HTR-8/SVneo (cell line): ENCODE measurements around the gene JAKMIP3.
"Not testable (repeated sequence)": the region's sequence is repeated elsewhere in the genome, so short reads cannot be mapped to it uniquely, and the experiment has no call there.

Experiments used
- DNase-seq: peaks from one replicate; pipeline ENCODE4 v3.0.0; 2011; ENCODE audit warnings: low spot score, mixed read lengths; ENCODE audit not compliant: insufficient read length
- FAIRE-seq: peaks from 2 replicates; lab custom pipeline; 2011; peaks lifted over from hg19 to GRCh38; lab: Jason Lieb, UNC

JAKMIP3 gene

DNA sequence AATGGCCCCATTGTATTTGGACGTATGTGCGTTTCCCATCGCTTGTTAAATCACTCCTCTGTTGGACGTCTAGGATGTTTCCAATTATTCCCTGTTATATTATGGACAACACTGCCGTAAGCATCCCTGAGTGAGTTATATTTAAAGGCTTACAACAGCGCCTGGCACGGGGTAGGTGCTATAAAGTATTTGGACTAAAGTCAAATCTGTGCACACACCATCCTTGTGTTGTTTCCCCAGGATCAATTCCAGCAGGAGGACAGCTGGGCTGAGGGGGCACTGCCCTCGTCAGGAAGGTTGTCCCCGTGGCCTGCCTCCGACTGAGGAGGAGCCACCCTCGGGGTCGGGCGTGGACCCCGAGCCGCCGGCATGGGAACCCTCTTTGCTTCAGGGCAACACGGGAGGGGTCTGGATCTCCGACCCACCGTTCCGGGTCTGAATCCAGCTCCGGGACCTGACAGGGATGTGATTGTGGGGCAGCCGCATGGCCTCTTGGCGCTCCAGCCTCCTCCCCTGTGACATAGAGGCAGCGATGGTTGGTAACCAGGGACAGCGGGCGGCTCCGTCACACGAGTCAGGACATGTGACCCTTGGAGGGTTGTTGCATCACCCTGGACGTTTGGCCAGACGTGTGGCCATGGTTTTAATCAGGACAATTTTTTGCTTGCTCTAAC is 1.5 kb upstream of the JAKMIP3 start:
- no peak for DNase-seq
- FAIRE-seq = no peak

DNA sequence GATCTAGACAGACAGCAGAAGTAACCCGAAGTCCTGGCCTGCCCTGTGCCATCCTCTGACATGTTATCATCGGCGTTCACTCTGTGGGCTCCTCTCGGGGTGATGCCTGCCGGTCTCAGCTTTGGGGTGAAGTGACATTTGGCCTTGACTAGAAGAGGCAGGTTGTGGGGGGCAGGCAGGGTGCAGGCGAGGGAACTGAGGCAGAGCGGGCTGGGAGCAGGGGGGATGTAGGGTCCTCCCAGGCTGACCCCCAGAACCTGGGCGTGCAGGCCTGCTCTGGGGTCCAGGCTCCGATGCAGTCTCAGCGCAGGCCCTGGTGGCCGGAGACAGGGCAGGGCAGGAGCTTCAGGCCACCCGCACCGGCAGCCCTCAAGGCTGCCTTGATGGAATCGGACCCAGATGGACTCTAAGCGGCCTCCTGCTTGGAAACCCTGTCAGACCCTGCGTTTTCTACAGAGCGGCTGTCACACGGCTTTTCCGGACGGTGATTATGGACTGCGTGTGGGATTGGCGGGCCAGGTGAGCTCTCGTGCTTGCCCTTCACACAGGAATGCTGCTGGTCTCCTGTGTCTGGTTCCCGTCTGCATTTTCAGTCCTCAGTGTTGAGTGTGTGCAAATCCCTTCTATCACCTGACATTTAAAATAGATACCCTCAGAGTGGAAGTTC is 842 bp upstream of the JAKMIP3 start:
- DNase-seq = no peak
- FAIRE-seq = no peak

DNA sequence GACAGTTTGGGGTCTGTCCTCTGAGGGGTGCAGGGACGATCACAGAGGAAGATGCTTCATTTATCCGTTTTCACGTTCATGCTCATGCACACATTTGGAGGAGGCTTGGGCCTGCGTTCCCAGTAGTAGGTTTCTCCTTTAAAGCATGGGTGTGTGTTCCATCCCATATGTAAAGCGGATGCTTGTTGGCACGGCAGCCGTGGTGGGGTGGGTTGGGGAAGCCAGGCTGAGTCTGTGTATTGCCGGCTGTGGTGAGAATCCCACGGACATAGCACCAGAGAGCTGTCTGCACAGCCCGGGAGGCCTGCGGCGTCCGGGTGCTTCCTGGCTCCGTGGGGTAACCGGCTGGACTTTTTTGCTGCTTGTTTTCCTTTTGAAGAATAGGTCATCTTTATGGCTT is 440 bp downstream of the JAKMIP3 start:
- no peak for DNase-seq
- FAIRE-seq = no peak

DNA sequence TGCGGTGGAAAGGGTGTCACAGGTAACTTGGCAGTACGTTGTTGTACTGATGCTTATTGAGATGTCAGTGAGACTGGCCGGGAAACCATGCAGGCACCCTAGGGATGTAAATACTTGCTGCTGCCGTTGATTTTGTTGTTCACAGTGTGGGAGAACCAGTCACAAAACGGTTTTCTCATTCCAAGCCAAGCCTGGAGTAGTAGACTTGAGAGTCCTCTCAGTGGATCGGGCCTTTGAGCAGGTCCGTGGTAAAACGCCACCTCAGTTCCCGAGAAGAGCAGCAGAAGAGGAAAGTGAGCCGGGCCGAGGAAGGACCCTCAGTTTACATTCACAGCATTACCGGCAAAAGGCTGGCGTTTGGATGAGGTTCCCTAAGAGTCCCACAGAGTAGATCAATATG is 1.1 kb downstream of the JAKMIP3 start:
- no peak for DNase-seq

DNA sequence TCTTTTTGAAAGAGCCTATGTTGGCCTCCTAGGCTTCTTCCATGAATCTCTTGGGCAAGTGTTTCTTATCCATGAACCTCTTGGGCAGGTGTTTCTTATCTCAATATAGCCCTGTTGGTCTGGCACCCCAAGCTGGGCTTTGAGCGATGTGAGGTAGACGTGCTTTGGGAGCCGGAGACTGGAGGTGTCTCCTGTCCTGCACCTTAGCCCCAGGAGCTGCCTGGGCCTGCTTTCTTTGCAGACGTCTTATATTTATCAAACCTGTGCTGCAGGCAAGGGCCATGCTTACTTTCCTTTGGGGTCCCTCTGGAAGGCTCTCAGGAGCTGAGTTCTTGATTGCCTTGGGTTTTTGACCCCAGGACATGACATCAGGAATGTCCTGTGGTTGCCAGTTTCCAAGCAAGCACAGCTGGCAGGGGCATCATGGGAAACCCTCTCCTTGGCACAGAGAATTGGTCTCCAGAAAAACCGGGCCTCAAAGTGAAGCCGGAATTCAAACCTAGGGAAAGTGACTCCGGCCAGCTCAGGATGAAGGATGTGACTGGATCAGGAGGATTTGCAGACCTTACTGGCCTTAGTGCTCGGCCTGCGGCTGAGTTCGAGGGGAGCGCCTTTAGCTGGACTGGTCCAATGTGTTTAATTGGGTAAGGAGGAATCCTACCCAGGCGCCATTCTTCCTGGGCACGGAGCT is 2.8 kb downstream of the JAKMIP3 start:
- DNase-seq = no peak
- FAIRE-seq = no peak

More for the DNA sequence above, 1.1 kb downstream of the JAKMIP3 start:
- FAIRE-seq = no peak

DNA sequence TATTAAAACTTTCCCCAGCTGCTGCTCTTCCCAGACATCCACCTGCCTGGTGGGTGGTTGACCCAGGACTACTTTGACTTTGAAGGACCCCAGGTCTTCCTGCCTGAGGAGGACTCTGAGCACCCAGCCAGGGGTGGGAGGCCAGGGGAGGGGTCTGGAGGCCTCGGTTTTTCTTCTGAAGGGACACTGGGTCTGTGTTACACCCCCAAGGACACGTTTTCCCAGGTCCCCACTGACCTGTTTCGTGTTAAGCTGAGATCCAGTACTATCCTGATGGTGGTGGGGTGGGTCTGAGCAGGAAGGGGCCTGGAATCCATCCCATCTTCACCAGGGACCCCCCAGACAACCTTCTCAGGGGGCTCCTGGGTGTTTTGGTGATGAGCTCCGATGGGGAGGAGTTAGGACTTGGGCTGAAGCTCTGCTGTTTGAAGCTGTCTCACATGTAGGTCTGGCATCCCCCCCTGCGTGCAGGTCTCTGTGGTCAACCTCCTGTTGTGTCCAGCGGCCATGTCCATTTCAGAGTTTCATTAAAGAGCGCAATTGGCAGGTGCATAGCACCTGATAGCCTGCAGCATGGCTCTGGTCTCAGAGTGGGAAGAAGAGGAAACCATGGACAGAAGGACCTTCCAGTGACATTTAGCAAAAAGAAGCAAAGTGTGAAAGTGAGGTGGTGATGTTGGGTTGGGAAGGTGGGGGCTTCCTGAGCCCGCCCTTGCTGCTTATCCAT is 3.5 kb downstream of the JAKMIP3 start:
- FAIRE-seq (no peak), DNase-seq (no peak)

DNA sequence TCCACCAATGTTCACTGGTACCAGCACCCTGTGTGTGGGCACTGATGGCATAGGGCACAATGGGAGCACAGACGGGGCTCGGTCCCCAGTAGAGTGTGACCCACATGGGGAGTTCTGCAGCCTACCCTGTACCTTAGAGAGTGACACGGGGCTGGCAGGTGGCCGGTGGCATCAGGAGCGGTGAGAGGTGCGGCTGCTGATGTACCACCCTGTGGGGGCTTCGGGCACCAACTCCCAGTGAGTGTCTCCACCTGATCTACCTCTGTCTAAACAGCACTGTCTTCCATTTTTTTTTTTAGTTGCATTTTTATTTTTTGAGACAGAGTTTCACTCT is 4.1 kb downstream of the JAKMIP3 start:
- FAIRE-seq = no peak

DNA sequence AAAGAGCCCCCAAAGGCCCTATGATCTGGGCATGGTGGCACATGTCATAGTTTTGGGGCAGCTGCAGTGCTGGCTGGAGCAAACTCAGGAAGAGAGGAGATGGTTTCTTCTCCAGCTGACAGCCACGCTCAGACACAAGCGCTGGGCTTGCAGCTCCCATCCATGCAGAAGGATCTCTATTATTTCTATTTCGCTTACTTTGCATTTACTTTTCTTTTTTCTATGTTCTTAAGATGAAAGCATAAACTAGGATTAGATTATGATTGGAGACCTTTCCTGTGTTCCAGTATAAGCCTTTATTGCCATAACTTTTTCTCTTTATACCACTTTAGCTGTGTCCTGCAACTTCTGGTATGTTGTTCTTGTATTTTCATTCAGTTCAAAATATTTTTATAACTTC is 5.0 kb downstream of the JAKMIP3 start:
- DNase-seq (no peak), FAIRE-seq (no peak)

More for the DNA sequence above, 4.1 kb downstream of the JAKMIP3 start:
- no peak for DNase-seq

DNA sequence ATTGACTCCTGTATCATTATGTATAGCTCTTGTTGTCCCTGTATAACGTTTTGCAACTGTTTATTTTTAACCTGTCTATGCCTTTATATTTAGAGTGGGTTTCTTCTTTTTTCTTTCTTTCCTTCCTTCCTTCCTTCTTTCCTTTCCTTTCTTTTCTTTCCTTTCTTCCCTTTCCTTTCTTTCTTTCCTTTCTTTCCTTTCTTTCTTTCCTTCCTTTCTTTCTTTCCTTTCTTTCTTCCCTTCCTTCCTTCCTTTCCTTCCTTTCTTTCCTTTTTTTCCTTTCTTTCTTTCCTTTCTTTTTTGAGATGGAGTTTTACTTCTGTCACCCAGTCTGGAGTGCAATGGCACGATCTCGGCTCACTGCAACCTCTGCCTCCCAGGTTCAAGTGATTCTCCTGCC is 5.9 kb downstream of the JAKMIP3 start:
- FAIRE-seq (no peak), DNase-seq (no peak)

DNA sequence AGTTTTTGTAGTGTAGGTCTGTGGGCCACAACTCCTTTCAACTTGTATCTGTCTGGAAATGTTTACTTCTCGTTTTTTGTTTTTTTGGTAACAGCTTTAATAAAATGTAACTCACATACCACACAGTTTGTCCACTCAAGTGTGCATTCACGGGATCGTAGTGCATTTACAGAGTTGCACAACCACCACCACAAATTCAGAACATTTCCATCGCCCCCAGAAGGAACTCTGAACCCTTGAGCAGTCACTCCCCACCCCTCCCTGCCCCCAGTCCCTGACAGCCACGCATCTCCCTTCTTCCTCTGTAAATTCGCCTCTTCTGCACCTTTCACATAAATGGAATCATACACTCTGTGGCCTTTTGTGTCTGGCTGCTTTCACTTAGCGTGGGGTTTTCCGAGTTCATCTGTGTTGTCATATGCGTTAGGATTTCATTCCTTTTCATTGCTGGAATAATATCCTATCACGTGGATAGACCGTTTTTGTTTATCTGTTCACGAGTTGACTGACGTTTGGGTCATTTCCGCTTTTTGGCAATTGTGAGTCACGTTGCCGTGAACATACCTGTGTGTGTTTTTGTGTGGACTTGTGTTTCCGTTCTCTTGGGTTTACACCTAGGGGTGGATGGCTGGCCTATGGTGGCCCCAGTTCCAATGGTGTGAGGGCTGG is 10.3 kb downstream of the JAKMIP3 start:
- DNase-seq (no peak), FAIRE-seq (no peak)

DNA sequence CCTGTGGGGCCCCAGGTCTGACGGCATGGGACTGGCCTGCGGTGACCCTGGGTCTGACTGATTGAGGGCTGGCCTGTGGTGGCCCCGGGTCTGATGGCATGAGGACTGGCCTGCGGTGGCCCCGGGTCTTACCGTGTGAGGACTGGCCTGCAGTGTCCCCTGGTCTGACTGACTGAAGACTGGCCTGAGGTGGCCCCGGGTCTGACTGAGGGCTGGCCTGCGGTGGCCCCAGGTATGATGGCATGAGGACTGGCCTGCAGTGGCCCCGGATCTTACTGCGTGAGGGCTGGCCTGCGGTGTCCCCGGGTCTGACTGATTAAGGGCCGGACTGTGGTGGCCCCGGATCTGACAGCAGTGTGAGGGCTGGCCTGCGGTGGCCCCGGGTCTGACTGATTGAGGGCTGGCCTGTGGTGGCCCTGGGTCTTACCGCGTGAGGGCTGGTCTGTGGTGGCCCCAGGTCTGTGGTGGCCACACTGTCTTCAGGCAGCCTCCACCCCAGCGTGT is 10.9 kb downstream of the JAKMIP3 start:
- DNase-seq = no peak
- no peak for FAIRE-seq

DNA sequence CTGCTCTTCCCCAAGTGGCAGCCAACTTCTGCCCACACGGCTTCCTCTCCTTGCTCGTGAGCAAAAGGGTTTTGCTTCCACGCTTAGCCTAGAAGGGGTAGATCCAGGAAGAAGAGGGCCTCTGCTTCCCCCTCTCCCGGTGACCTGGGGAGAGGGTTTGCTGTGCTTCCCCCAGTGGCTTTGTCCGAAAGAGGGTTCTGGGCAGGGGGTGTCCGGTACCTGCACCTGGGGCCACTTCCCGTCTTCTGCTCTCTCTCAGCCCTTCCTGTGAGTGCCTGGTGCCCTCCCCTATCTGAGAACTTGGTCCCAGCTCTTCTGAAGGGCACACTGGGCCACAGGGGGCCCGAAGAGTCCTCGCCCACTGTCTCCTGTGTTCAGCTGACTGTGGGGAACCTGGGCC is 11.3 kb downstream of the JAKMIP3 start:
- no peak for DNase-seq
- no peak for FAIRE-seq

DNA sequence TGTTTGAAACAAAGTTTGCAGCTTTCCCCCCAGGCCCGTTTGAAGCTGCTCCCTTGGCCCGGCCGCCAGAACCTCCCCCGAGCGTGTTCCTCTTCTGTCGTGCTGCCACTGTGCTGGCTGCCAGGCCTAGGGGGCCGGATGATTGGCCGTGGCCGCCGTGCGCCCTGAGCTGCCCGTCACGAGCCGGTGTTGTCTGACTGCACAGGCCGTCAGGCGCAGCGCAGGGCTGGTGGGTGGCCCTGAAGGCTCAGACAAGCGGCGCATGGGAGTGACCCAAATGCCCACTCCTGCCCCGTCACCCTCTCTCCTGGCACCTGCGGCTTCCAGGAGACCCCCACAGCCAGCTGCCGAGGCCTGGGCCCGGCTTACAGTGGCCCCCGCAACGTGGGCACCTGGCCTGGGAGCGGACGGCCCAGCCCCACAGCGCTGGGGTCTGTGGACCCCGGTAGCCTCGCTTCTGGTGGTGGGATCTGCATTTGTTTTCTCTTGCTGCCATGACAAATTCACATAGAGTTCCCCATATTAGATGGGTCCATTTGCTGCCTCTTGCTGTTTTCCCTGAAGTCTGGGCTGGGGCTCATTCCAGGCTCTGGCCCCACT is 13.1 kb downstream of the JAKMIP3 start:
- DNase-seq (no peak), FAIRE-seq (no peak)

DNA sequence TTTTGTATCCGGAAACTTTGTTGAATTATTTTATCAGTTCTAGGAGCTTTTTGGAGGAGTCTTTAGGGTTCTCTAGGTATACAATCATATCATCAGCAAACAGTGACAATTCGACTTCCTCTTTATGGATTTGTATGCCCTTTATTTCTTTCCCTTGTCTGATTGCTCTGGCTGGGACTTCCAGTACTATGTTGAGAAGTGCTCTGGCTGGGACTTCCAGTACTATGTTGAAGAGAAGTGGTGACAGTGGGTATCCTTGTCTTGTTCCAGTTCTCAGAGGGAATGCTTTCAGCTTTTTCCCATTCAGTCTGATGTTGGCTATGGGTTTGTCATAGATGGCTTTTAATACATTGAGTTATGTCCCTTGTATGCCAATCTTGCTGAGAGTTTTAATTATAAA is 18.6 kb downstream of the JAKMIP3 start:
- not testable (repeated sequence) for FAIRE-seq, DNase-seq

DNA sequence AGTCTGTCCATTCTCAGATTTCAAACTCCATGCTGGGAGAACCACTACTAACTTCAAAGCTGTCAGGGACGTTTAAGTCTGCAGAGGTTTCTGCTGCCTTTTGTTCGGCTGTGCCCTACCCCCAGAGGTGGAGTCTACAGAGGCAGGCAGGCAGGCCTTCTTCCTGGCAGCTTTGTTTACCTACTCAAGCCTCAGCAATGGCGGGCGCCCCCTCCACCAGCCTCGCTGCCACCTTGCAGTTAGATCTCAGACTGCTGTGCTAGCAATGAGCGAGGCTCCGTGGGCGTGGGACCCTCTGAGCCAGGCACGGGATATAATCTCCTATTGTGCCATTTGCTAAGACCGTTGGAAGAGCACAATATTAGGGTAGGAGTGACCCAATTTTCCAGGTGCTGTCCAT is 27.5 kb downstream of the JAKMIP3 start:
- not testable (repeated sequence) for DNase-seq, FAIRE-seq

DNA sequence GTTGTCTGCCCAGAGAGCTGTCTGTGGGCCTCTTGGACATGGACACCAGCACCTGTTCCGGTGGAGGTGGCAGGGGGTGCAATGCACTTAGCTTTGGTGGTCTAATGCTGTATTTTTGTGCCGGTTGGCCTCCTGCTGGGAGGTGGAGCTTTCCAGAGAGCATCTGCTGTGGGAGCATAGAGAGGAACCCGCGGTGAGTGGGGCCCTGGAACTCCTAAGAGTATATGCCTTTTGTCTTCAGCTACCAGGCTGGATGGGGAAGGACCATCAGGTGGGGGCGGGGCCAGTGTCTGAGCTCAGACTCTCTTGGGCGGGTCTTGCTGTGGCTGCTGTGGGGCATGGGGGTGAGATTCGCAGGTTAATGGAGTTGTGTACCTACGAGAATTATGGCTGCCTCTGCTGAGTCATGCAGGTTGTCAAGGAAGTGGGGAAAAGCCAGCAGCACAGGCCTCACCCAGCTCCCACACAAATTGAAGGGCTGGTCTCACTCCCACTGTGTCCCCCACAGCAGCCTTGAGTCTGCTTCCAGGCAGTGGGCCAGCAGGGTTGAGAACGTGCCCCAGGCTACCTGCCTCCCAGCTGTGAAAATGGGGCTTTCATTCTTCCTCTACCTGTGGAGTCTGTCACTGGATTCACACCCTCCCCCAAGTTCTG is 29.0 kb downstream of the JAKMIP3 start:
- DNase-seq (no peak), FAIRE-seq (no peak)

DNA sequence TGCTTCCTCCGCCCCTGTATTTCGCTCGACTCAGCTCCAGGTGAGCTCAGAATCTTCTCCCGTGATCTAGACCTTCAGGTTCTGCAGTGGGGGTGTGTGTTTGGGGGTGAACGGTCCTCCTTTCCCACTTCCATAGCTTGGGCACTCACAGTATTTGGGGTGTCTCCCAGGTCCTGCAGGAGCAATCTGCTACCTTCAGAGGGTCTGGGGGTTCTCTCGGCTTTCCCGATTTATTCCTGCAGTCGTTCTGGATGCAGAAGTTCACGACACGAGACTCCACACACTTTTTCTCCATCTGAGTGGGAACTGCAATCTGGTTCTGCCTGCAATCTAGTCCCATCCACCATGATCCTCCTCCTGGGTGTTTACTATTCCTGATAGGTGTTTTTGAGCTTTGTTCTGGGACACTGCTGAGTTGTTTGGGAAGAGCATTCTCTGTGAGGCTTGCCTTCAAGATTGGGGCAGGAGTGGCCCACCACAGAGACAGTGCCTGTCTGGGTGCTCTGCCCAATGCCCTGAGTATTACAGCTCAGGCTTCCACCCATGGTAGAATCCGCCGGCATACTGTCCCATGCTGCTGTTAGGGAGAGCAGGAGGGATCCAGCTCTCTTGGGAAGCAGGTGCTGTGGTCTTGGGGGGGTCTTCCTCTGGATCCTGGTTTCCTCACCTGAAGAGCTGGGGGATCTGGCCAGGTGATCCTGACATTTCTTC is 29.8 kb downstream of the JAKMIP3 start:
- FAIRE-seq = no peak
- no peak for DNase-seq

DNA sequence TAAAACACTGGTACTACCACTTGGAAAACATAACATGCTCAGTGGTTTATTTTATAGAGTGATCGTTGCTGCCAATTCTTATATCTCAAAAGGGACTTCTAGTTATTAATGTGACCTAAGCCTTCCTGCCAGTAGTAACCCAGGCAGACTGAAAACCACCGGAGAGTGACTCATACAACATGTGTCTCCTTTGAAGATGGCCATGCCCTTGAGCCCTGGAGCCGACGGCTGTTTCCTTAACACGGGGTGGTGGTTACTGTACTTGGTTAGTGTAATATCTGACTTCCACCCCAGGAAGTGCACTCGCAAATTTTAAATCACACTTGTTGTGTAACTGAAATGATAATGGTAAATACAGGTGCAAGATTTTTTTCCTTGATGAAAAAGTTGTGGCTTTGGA is 30.5 kb downstream of the JAKMIP3 start:
- peak; percentile 67 for DNase-seq
- no peak for FAIRE-seq
